Coronary artery (tissue), 2 donors: ENCODE results near the gene NHERF2.
A peak's percentile ranks its signal among the peaks of the same experiment; 100 is the strongest.

Experiments used
- DNase-seq: peaks from one replicate; pipeline ENCODE4 v3.0.0-alpha.2; 2017; ENCODE audit warnings: low spot score
- H3K27ac ChIP-seq, 2 donors: fragments of 200-600 bp; sonication (generic); one replicate each; pipeline ENCODE4 v1.5.1; 2016 to 2019
- H3K4me3 ChIP-seq: fragments of 200-600 bp; sonication (generic); 2 replicates; pipeline ENCODE4 v1.5.1; 2016; ENCODE audit warnings: mild to moderate bottlenecking, moderate library complexity
- CTCF ChIP-seq: fragments of 200-600 bp; sonication (generic); IDR thresholded peaks from one replicate; pipeline ENCODE4 v1.5.1; 2019; ENCODE audit warnings: antibody characterized with exemption

NHERF2 gene

GRCh38 chr16:2045965-2046892, 19.5 kb downstream of the NHERF2 start:
- Histone ChIP-seq H3K27ac (peak overlapping the region in 1 of 2 donors; percentile 86), H3K4me3 (peak overlapping the region; percentile 92)
- no peak for DNase-seq
- TF ChIP-seq CTCF = no peak

GRCh38 chr16:2046893-2047329, 20.2 kb downstream of the NHERF2 start:
- no peak for TF ChIP-seq CTCF
- Histone ChIP-seq H3K4me3 (peak overlapping the region; percentile 92), H3K27ac (peak overlapping the region; percentile 29 to 86)
- DNase-seq = no peak

- peak within 1 kb of the TSS; percentile 29 to 86 for H3K27ac ChIP-seq
- TF ChIP-seq CTCF = no peak
- peak; percentile 97 for DNase-seq
Measured at GRCh38 chr16:2047330-2048115, 20.8 kb downstream of the NHERF2 start, which contains the start of the genes NTHL1 and TSC2. Gene NTHL1, minus strand, starts transcription at chr16:2047834. Its CDS starts 11 bp downstream, at chr16:2047823. Gene TSC2, plus strand, starts transcription at chr16:2047985. Its CDS starts 631 bp downstream, at chr16:2048616.

GRCh38 chr16:2048116-2048543, 21.4 kb downstream of the NHERF2 start:
- H3K27ac ChIP-seq = peak overlapping the region; percentile 29 to 86
- no peak for TF ChIP-seq CTCF
- no peak for DNase-seq
- peak overlapping the region; percentile 92 for H3K4me3 ChIP-seq

More at GRCh38 chr16:2047330-2048115, 20.8 kb downstream of the NHERF2 start, which contains the start of the genes NTHL1 and TSC2:
- H3K4me3 ChIP-seq = peak within 1 kb of the TSS; percentile 92

- no peak overlapping the region for H3K4me3 ChIP-seq
- no peak for TF ChIP-seq CTCF
- H3K27ac ChIP-seq = no peak overlapping the region
- DNase-seq = no peak
Measured at GRCh38 chr16:2053211-2053610, 26.5 kb downstream of the NHERF2 start.

- no peak for DNase-seq
- no peak overlapping the region for H3K4me3 ChIP-seq
- no peak overlapping the region for H3K27ac ChIP-seq
- no peak for TF ChIP-seq CTCF
Measured at GRCh38 chr16:2053897-2054296, 27.2 kb downstream of the NHERF2 start.
